Hepatocyte (in vitro differentiated cells): ENCODE measurements around the gene HSPA12A. TPM values are rescaled to one million over a fixed set of nuclear protein-coding genes. Genes with fewer than 3 reads are reported as not detected.

ENCODE experiments used
- DNase-seq: peaks from one replicate; pipeline ENCODE4 v3.0.0-alpha.2; 2016; ENCODE audit warnings: low spot score
- H2AFZ ChIP-seq: fragments of 200-600 bp; sonication (generic); 2 replicates; pipeline ENCODE4 v1.6.0; 2016; ENCODE audit warnings: antibody characterized with exemption, mild to moderate bottlenecking
- H3K27ac ChIP-seq: fragments of 200-600 bp; sonication (generic); 2 replicates; pipeline ENCODE4 v1.5.1; 2016; ENCODE audit warnings: mild to moderate bottlenecking
- H3K27me3 ChIP-seq: fragments of 200-600 bp; sonication (generic); 2 replicates; pipeline ENCODE4 v1.6.1; 2016
- H3K36me3 ChIP-seq: fragments of 200-600 bp; sonication (generic); replicated peaks from 2 replicates; pipeline ENCODE4 v1.5.1; 2016; ENCODE audit warnings: low read depth; ENCODE audit not compliant: insufficient read depth
- H3K4me1 ChIP-seq: fragments of 200-600 bp; sonication (generic); 2 replicates; pipeline ENCODE4 v1.5.1; 2016; ENCODE audit warnings: mild to moderate bottlenecking, moderate library complexity; ENCODE audit not compliant: insufficient read depth
- H3K4me2 ChIP-seq: fragments of 200-600 bp; sonication (generic); 2 replicates; pipeline ENCODE4 v1.6.0; 2016
- H3K4me3 ChIP-seq: fragments of 200-600 bp; sonication (generic); 2 replicates; pipeline ENCODE4 v1.5.1; 2016; ENCODE audit warnings: mild to moderate bottlenecking
- H3K79me2 ChIP-seq: fragments of 200-600 bp; sonication (generic); 2 replicates; pipeline ENCODE4 v1.6.0; 2017; ENCODE audit warnings: mild to moderate bottlenecking
- H3K9me2 ChIP-seq: fragments of 200-600 bp; sonication (generic); replicated peaks from 2 replicates; pipeline ENCODE4 v1.6.0; 2017; ENCODE audit warnings: mild to moderate bottlenecking; ENCODE audit not compliant: insufficient read depth
- H3K9me3 ChIP-seq: fragments of 200-600 bp; sonication (generic); 2 replicates; pipeline ENCODE4 v1.5.1; 2016; ENCODE audit warnings: low read depth, mild to moderate bottlenecking
- H4K20me1 ChIP-seq: fragments of 200-600 bp; sonication (generic); 2 replicates; pipeline ENCODE4 v1.6.0; 2016; ENCODE audit warnings: mild to moderate bottlenecking; ENCODE audit not compliant: insufficient read depth, poor library complexity, severe bottlenecking
- CTCF ChIP-seq: fragments of 200-600 bp; sonication (generic); IDR thresholded peaks from 2 replicates; pipeline ENCODE4 v1.5.1; 2016; ENCODE audit warnings: antibody characterized with exemption, mild to moderate bottlenecking; ENCODE audit not compliant: poor library complexity
- EZH2 ChIP-seq: fragments of 200-600 bp; sonication (generic); IDR thresholded peaks from 2 replicates; pipeline ENCODE4 v1.6.1; 2016; ENCODE audit warnings: antibody characterized with exemption, mild to moderate bottlenecking, borderline replicate concordance
- EZH2phosphoT487 ChIP-seq: fragments of 200-600 bp; sonication (generic); IDR thresholded peaks from one replicate; pipeline ENCODE4 v1.6.1; 2018; ENCODE audit warnings: antibody characterized with exemption, mild to moderate bottlenecking, low read depth, moderate library complexity; ENCODE audit not compliant: unreplicated experiment, severe bottlenecking
- WGBS: methylation state at CpG from one replicate; pipeline ENCODE4 v1.1.6; 2016; ENCODE audit warnings: low lambda C conversion rate; ENCODE audit errors: missing lambda C conversion rate; 5-methylcytosine and 5-hydroxymethylcytosine counted together
- polyA plus RNA-seq: library from polyadenylated mRNA; unstranded; fragments of >200 nt; fragmentation: Nextera tagmentation; extraction: Ambion mirVana; gene quantifications from 2 replicates; pipeline ENCODE4 v1.2.1, GENCODE V29; 2016
- total RNA-seq: library from RNA; depleted of rRNA; stranded (reverse); fragments of >200 nt; gene quantifications from 2 replicates; pipeline ENCODE4 v1.2.3, GENCODE V29; 2014

HSPA12A gene, protein sequence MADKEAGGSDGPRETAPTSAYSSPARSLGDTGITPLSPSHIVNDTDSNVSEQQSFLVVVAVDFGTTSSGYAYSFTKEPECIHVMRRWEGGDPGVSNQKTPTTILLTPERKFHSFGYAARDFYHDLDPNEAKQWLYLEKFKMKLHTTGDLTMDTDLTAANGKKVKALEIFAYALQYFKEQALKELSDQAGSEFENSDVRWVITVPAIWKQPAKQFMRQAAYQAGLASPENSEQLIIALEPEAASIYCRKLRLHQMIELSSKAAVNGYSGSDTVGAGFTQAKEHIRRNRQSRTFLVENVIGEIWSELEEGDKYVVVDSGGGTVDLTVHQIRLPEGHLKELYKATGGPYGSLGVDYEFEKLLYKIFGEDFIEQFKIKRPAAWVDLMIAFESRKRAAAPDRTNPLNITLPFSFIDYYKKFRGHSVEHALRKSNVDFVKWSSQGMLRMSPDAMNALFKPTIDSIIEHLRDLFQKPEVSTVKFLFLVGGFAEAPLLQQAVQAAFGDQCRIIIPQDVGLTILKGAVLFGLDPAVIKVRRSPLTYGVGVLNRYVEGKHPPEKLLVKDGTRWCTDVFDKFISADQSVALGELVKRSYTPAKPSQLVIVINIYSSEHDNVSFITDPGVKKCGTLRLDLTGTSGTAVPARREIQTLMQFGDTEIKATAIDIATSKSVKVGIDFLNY
- total RNA-seq = 7.9 and 9.9 TPM in 2 replicates
- 8.7 and 10.7 TPM in 2 replicates for polyA plus RNA-seq

DNA sequence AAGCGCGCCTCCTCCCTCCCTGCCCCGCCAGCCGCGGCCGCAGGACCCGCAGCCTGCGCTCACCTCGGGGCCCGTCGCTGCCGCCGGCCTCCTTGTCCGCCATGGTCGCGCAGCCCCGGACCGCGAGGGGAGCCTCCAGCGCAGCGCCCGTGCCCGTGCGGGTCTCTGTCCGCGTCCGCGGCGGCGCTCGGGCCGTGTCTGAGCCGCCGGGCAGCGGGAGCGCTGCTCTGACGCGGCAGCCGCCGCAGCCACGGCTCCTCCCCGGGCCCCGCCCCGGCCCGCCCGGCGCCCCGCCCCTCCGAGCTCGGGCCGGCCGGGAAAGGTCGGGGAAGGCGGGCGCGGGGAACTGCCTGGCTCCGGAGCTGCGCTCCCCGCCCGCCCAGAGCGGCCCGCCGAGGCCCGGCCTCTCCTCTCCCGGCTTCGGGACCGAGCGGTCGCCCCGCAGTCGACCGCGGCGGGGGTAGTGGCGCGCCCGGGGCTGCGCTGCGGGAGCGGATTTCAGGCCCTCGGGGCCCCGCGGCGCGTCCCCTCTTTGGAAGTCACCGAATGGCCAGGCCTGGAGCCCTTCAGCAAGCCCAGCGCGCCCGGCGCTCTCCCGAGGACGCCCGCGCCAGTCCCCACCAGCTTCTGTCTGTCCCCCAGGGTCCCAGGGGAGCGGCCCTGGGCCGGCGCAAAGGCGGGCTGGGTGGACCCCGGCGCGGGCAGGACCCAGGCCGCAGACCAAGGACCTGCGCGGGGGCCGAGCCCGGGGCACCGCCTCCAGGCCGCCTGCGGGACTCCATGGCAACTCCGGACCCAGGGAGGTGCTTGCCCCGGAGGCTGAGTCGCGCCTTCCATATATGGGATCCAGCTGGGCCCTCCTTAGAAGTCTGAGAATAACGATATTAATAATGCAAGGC lies at the start of gene HSPA12A:
Gene HSPA12A, minus strand, starts transcription at position 200 of the 899 bp plus-strand sequence. Its CDS starts 97 bp downstream, at position 103.
- Histone ChIP-seq H4K20me1 (no peaks in the 10 kb centered on the region), H3K4me1 (peaks cover 12% of the 10 kb centered on the region), H3K9me3 (no peaks in the 10 kb centered on the region), H3K36me3 (no peaks in the 10 kb centered on the region), H3K27ac (peak within 1 kb of the TSS; percentile 92), H3K4me2 (peak within 1 kb of the TSS; percentile 100), H3K9me2 (no peaks in the 10 kb centered on the region), H2AFZ (peak within 1 kb of the TSS; percentile 98), H3K4me3 (peak within 1 kb of the TSS; percentile 83), H3K27me3 (peaks cover 16% of the 10 kb centered on the region), H3K79me2 (no peaks in the 10 kb centered on the region)
- 2% methylated on average over 44 of the region's 114 CpGs for WGBS
- TF ChIP-seq EZH2phosphoT487 (no peak), CTCF (no peak), EZH2 (no peak)
- peak; percentile 92 for DNase-seq

- Histone ChIP-seq H3K27ac (no peak overlapping the region), H4K20me1 (no peaks in the 10 kb centered on the region), H2AFZ (no peak overlapping the region), H3K9me2 (no peaks in the 10 kb centered on the region), H3K9me3 (no peaks in the 10 kb centered on the region), H3K4me2 (no peak overlapping the region), H3K36me3 (no peaks in the 10 kb centered on the region), H3K27me3 (no peaks in the 10 kb centered on the region), H3K79me2 (no peaks in the 10 kb centered on the region), H3K4me1 (no peaks in the 10 kb centered on the region), H3K4me3 (no peak overlapping the region)
- DNase-seq = no peak
- 91% methylated on average over 2 of the region's 2 CpGs for WGBS
- TF ChIP-seq EZH2 (no peak), EZH2phosphoT487 (no peak), CTCF (no peak)
Measured at GRCh38 chr10:116791241-116791640, 48.9 kb upstream of the HSPA12A start.

- H3K9me2 ChIP-seq = no peaks in the 10 kb centered on the region
- no peak overlapping the region for H3K4me3 ChIP-seq
- H3K79me2 ChIP-seq = no peaks in the 10 kb centered on the region
- H3K4me1 ChIP-seq = no peaks in the 10 kb centered on the region
- TF ChIP-seq EZH2 (no peak), CTCF (peak; percentile 99), EZH2phosphoT487 (no peak)
- H3K36me3 ChIP-seq = no peaks in the 10 kb centered on the region
- H3K4me2 ChIP-seq = peak overlapping the region; percentile 84
- peak; percentile 84 for DNase-seq
- no peaks in the 10 kb centered on the region for H3K9me3 ChIP-seq
- no peaks in the 10 kb centered on the region for H4K20me1 ChIP-seq
- H3K27me3 ChIP-seq = no peaks in the 10 kb centered on the region
- no peak overlapping the region for H3K27ac ChIP-seq
- H2AFZ ChIP-seq = no peak overlapping the region
- WGBS = 8% methylated on average over 29 of the region's 29 CpGs
Measured at GRCh38 chr10:116787893-116788665, 45.7 kb upstream of the HSPA12A start.
